ENCODE measurements around the gene WASF2. TPM values are rescaled to one million over a fixed set of nuclear protein-coding genes. Genes with fewer than 3 reads are reported as not detected.

The WASF2 gene
- total and polyA plus RNA-seq, 2 of the 8 experiments (the other 6 are each of a cell fraction or from before 2014, with no cell fraction given) = 32.1 to 86.6 TPM

DNA sequence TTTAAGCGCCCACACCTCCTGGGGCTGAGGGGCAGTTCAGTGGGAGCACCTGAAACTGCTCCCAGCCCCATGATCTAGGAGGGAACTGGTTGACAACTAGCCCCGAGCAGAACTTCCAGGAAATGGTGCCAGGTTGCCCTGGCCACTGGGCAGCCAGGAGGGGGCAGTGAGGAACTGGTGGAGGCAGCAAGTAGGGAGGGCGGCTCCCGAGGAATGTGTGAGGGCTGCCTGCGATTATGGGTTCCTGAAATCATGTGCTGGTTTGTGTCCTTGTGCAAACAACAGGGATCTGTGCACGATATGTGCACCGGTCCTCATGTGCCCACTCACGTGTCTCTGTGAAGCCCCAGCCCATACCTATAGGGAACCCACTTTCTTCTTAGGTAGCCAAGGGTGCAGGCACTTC lies 87.6 kb downstream of the WASF2 start (continued):
- TF ChIP-seq, protein P1, sequence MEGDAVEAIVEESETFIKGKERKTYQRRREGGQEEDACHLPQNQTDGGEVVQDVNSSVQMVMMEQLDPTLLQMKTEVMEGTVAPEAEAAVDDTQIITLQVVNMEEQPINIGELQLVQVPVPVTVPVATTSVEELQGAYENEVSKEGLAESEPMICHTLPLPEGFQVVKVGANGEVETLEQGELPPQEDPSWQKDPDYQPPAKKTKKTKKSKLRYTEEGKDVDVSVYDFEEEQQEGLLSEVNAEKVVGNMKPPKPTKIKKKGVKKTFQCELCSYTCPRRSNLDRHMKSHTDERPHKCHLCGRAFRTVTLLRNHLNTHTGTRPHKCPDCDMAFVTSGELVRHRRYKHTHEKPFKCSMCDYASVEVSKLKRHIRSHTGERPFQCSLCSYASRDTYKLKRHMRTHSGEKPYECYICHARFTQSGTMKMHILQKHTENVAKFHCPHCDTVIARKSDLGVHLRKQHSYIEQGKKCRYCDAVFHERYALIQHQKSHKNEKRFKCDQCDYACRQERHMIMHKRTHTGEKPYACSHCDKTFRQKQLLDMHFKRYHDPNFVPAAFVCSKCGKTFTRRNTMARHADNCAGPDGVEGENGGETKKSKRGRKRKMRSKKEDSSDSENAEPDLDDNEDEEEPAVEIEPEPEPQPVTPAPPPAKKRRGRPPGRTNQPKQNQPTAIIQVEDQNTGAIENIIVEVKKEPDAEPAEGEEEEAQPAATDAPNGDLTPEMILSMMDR (IDR thresholded peaks at IDR 0.05; ENCODE audit: control extremely low read depth in 1 of 3, insufficient read depth in 1 of 3, low read depth in 1 of 3, low read length in 3 of 3) = peak; percentile 63 to 85 (median 84)
- TF ChIP-seq CHD1 (IDR thresholded peaks at IDR 0.05; ENCODE audit: low read depth, low read length) = no peak
- TF ChIP-seq RAD21 (IDR thresholded peaks at IDR 0.05 in 1 of 2, conservative IDR thresholded peaks at IDR 0.05 in 1 of 2; ENCODE audit: low read depth in 2 of 2, low read length in 2 of 2) = peak; percentile 62 to 69
- no peak for TF ChIP-seq GABPA (IDR thresholded peaks at IDR 0.05; ENCODE audit: borderline replicate concordance, insufficient read depth, low read length)
- TF ChIP-seq TCF12 (IDR thresholded peaks at IDR 0.05; ENCODE audit: low read depth, low read length) = no peak
- TF ChIP-seq EP300 (IDR thresholded peaks at IDR 0.05; ENCODE audit: borderline replicate concordance in 1 of 2, low read depth in 2 of 2, low read length in 2 of 2) = no peak
- peak; percentile 78; the same call in 1 of the 2 replicates for TF ChIP-seq TEAD4 (IDR thresholded peaks at IDR 0.05; ENCODE audit: low read depth, low read length)
- no peak for TF ChIP-seq KDM4A (IDR thresholded peaks at IDR 0.05; ENCODE audit: low read depth, low read length, severe bottlenecking)
- TF ChIP-seq EZH2 (IDR thresholded peaks at IDR 0.05; ENCODE audit: low read depth, low read length, severe bottlenecking) = no peak
- TF ChIP-seq ZNF274 (IDR thresholded peaks at IDR 0.05; ENCODE audit: borderline replicate concordance, extremely low read depth, low read length) = no peak
- no peak for TF ChIP-seq ASH2L (IDR thresholded peaks at IDR 0.05; ENCODE audit: low read length)
- peak; percentile 76 for TF ChIP-seq YY1 (IDR thresholded peaks at IDR 0.05; ENCODE audit: low read depth, low read length)
- no peak for TF ChIP-seq RBBP5 (IDR thresholded peaks at IDR 0.05; ENCODE audit: borderline replicate concordance, low read depth, low read length)

Data from H1 (cell line).